Endodermal cell (in vitro differentiated cells): ENCODE measurements around the gene NADSYN1. TPM values are rescaled to one million over a fixed set of nuclear protein-coding genes. Genes with fewer than 3 reads are reported as not detected.

Experiments
- DNase-seq: peaks from one replicate; pipeline ENCODE4 v3.0.0-alpha.2; 2017
- H3K27ac ChIP-seq: 2 replicates; pipeline ENCODE4 v1.5.1; 2013; ENCODE audit warnings: mild to moderate bottlenecking, low read depth, low read length, moderate library complexity
- H3K27me3 ChIP-seq: 2 replicates; pipeline ENCODE4 v1.6.1; 2013; ENCODE audit warnings: mild to moderate bottlenecking, low read length, moderate library complexity; ENCODE audit not compliant: insufficient read depth, control insufficient read depth, poor library complexity, severe bottlenecking
- H3K36me3 ChIP-seq: 2 replicates; pipeline ENCODE4 v1.7.0; 2013; ENCODE audit warnings: mild to moderate bottlenecking, low read length, moderate library complexity; ENCODE audit not compliant: control insufficient read depth, insufficient read depth
- H3K4me1 ChIP-seq: one replicate; pipeline ENCODE4 v1.7.0; 2013; ENCODE audit warnings: low read length; ENCODE audit not compliant: control insufficient read depth, insufficient read depth
- H3K4me3 ChIP-seq: 2 replicates; pipeline ENCODE4 v1.5.1; 2013; ENCODE audit warnings: mild to moderate bottlenecking, low read length, moderate library complexity
- H3K9ac ChIP-seq: 2 replicates; pipeline ENCODE4 v1.6.1; 2013; ENCODE audit warnings: mild to moderate bottlenecking, low read length, moderate library complexity; ENCODE audit not compliant: poor library complexity, severe bottlenecking; ENCODE audit errors: extremely low read depth
- H3K9me3 ChIP-seq: 2 replicates; pipeline ENCODE4 v1.6.1; 2013; ENCODE audit warnings: mild to moderate bottlenecking, low read length, moderate library complexity; ENCODE audit not compliant: control insufficient read depth
- H3K27ac Mint-ChIP-seq: 2 replicates; pipeline ENCODE4 v1.8.0; 2020; ENCODE audit warnings: mixed read lengths
- H3K27me3 Mint-ChIP-seq: 2 replicates; pipeline ENCODE4 v1.8.0; 2021; ENCODE audit warnings: mild to moderate bottlenecking, mixed read lengths; ENCODE audit not compliant: insufficient read depth
- H3K36me3 Mint-ChIP-seq: 2 replicates; pipeline ENCODE4 v1.8.0; 2020; ENCODE audit warnings: low read depth, mixed read lengths
- H3K4me1 Mint-ChIP-seq: 2 replicates; pipeline ENCODE4 v1.8.0; 2020; ENCODE audit warnings: mixed read lengths
- H3K4me3 Mint-ChIP-seq: 2 replicates; pipeline ENCODE4 v1.8.0; 2020; ENCODE audit warnings: mild to moderate bottlenecking, moderate library complexity, mixed read lengths
- H3K9me3 Mint-ChIP-seq: 2 replicates; pipeline ENCODE4 v1.8.0; 2020; ENCODE audit warnings: mild to moderate bottlenecking, mixed read lengths
- WGBS, 2 experiments: methylation state at CpG; one replicate each; pipeline versions ENCODE4 v1.1.5 to v1.1.7; 2013; ENCODE audit warnings: missing lambda C conversion rate in 2 of 2, mixed read lengths in 1 of 2; ENCODE audit not compliant: insufficient coverage in 1 of 2, insufficient read length in 1 of 2; 5-methylcytosine and 5-hydroxymethylcytosine counted together
- total RNA-seq, 2 donors: library from RNA; stranded (reverse); fragmentation: NEBNext Ultra II Directional in 1 of 2; extraction: Animal tissue kit (Norgen Biotek cat#: 25700) in 1 of 2; gene quantifications; 2 replicates in 1 of 2; 3 replicates in 1 of 2; pipeline ENCODE4 v1.2.1, GENCODE V29; 2021
- TF ChIP-seq, protein P1 (sequence below): fragments of 200-600 bp; sonication (generic); conservative IDR thresholded peaks from 2 replicates; pipeline ENCODE4 v1.5.0; 2021; ENCODE audit warnings: antibody characterized with exemption, mild to moderate bottlenecking

The NADSYN1 gene
- total RNA-seq, 2 donors from 2014 or later = 51.9 to 61.6 TPM

DNA sequence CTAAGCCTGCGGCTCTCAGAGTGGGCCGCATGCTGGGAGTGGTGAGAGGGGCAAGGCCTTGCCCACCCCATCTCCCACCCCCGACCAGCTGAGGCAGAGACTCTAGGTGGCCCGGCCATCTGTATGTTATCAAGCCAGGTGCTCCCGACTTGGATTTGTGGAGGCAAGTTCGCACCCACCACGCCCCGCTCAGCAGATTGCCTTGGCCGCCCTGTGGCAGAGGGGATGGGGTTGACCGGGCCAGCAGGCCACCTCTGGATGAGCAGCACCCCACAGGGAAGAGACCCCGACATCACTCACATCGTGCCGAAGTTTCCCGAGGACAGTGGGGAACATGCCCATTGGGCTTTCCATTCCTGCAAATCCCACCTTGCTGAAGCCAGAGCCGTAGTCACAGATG, 45.6 kb upstream of the NADSYN1 start:
- Mint-ChIP-seq H3K36me3 (no peaks in the 10 kb centered on the region), H3K27me3 (peaks cover 19% of the 10 kb centered on the region), H3K27ac (no peak overlapping the region), H3K4me1 (no peaks in the 10 kb centered on the region), H3K4me3 (no peak overlapping the region), H3K9me3 (peaks cover 4% of the 10 kb centered on the region)
- H3K4me1 ChIP-seq = no peaks in the 10 kb centered on the region
- TF ChIP-seq, protein P1, sequence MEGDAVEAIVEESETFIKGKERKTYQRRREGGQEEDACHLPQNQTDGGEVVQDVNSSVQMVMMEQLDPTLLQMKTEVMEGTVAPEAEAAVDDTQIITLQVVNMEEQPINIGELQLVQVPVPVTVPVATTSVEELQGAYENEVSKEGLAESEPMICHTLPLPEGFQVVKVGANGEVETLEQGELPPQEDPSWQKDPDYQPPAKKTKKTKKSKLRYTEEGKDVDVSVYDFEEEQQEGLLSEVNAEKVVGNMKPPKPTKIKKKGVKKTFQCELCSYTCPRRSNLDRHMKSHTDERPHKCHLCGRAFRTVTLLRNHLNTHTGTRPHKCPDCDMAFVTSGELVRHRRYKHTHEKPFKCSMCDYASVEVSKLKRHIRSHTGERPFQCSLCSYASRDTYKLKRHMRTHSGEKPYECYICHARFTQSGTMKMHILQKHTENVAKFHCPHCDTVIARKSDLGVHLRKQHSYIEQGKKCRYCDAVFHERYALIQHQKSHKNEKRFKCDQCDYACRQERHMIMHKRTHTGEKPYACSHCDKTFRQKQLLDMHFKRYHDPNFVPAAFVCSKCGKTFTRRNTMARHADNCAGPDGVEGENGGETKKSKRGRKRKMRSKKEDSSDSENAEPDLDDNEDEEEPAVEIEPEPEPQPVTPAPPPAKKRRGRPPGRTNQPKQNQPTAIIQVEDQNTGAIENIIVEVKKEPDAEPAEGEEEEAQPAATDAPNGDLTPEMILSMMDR = no peak
- H3K9ac ChIP-seq = no peak overlapping the region
- no peaks in the 10 kb centered on the region for H3K27me3 ChIP-seq
- H3K9me3 ChIP-seq = no peaks in the 10 kb centered on the region
- WGBS, 2 experiments = 82 to 88% methylated on average over 13 to 15 of the region's 15 CpGs
- H3K4me3 ChIP-seq = no peak overlapping the region
- no peak overlapping the region for H3K27ac ChIP-seq
- no peaks in the 10 kb centered on the region for H3K36me3 ChIP-seq
- no peak for DNase-seq

DNA sequence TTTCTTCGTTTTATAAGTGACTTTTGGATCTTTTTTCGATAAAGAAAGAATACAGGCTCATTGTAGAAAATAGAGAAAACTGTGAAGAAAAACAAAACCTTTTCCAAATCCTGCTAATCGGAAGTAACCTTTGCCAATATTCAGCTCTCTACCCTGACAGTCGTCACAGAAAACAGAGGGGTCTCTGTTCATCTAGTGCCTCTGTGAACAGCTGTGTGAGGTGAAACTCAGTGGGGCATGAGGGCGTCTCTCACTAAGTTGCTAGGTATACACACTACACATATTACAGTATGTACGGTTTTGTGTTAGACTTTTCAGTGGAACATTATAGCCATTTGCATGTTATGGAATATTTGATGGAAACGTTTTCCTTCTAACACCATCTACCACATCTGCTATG, 44.2 kb upstream of the NADSYN1 start:
- no peak for DNase-seq
- Histone ChIP-seq H3K4me1 (no peaks in the 10 kb centered on the region), H3K27me3 (no peaks in the 10 kb centered on the region), H3K27ac (no peak overlapping the region), H3K4me3 (no peak overlapping the region), H3K36me3 (no peaks in the 10 kb centered on the region), H3K9ac (no peak overlapping the region), H3K9me3 (no peaks in the 10 kb centered on the region)
- H3K27me3 Mint-ChIP-seq = peaks cover 17% of the 10 kb centered on the region
- no peak overlapping the region for H3K4me3 Mint-ChIP-seq
- H3K27ac Mint-ChIP-seq = no peak overlapping the region
- peaks cover 4% of the 10 kb centered on the region for H3K9me3 Mint-ChIP-seq
- TF ChIP-seq, protein P1 = no peak
- WGBS, 2 experiments = 89 to 92% methylated on average over 3 to 5 of the region's 7 CpGs
- H3K4me1 Mint-ChIP-seq = no peaks in the 10 kb centered on the region
- no peaks in the 10 kb centered on the region for H3K36me3 Mint-ChIP-seq

DNA sequence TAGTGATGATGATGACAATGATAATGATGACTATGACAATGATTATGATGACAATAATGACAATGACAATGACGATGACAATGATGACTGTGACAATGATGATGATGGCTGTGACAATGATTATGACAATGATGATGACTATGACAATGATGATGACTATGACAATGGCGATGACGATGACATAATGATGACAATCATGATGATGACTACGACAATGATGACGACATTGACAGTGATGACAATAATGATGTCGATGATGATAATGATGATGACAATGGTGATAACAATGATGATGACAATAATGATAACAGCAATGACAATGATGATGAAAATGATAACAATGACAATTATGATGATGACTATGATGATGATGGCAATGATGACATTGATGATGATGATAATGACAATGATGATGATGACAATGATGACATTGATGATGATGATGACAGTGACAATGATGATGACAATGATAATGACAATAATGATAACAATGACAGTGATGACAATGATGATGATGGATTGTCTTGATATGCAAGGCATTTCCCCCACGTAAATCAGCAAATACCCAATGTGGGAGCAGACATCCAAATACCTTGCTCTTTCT, 42.5 kb upstream of the NADSYN1 start:
- Mint-ChIP-seq H3K4me1 (no peaks in the 10 kb centered on the region), H3K27me3 (peaks cover 13% of the 10 kb centered on the region)
- 80 to 81% methylated on average over 7 of the region's 7 CpGs for WGBS, 2 experiments

More for the DNA sequence above, 42.5 kb upstream of the NADSYN1 start:
- Histone ChIP-seq H3K9me3 (no peaks in the 10 kb centered on the region), H3K4me1 (no peaks in the 10 kb centered on the region), H3K4me3 (no peak overlapping the region), H3K36me3 (no peaks in the 10 kb centered on the region), H3K27me3 (no peaks in the 10 kb centered on the region), H3K9ac (no peak overlapping the region), H3K27ac (no peak overlapping the region)
- no peak for DNase-seq
- TF ChIP-seq, protein P1 = no peak
- Mint-ChIP-seq H3K4me3 (no peak overlapping the region), H3K36me3 (no peaks in the 10 kb centered on the region), H3K9me3 (no peaks in the 10 kb centered on the region), H3K27ac (no peak overlapping the region)
